ENCODE measurements around the gene KLHDC9.

DNA sequence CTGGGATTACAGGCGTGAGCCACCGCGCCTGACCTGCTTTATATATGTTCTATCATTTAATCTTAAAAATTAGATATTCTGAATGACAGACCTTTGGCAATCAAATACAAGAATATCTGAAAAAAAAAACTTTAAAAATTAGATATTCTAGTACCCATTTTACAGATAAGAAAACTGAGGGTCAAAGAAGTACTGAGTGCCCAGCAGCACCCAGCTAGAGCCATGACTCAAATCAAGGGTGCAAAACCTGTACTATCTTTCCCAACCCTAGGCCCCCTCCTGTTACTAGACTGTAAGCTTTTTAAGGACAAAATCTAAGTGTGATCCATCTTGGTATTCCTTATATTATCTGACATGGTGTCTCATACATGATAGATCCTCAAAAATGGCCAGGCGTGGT, 36.7 kb upstream of the KLHDC9 start:
- no peak for TF ChIP-seq POLR2A (IDR thresholded peaks at IDR 0.05)
- TF ChIP-seq, protein P1, sequence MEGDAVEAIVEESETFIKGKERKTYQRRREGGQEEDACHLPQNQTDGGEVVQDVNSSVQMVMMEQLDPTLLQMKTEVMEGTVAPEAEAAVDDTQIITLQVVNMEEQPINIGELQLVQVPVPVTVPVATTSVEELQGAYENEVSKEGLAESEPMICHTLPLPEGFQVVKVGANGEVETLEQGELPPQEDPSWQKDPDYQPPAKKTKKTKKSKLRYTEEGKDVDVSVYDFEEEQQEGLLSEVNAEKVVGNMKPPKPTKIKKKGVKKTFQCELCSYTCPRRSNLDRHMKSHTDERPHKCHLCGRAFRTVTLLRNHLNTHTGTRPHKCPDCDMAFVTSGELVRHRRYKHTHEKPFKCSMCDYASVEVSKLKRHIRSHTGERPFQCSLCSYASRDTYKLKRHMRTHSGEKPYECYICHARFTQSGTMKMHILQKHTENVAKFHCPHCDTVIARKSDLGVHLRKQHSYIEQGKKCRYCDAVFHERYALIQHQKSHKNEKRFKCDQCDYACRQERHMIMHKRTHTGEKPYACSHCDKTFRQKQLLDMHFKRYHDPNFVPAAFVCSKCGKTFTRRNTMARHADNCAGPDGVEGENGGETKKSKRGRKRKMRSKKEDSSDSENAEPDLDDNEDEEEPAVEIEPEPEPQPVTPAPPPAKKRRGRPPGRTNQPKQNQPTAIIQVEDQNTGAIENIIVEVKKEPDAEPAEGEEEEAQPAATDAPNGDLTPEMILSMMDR (IDR thresholded peaks at IDR 0.05): no peak
